Activated T-cell treated with anti-CD3 and anti-CD28 coated beads for 1 hour (primary cell): Measurements from ENCODE around the gene LXN.
"Not testable (repeated sequence)": the region's sequence is repeated elsewhere in the genome, so short reads cannot be mapped to it uniquely, and the experiment has no call there.

Experiments
- DNase-seq: peaks from one replicate; pipeline ENCODE4 v3.0.0-alpha.2; 2020; ENCODE audit warnings: low read depth

Gene LXN

GRCh38 chr3:158672215-158673176 is at the start of gene LXN:
TSS of gene LXN (minus strand) at chr3:158672648. CDS start at chr3:158672478, 170 bp downstream.
- DNase-seq: peak; percentile 63

- DNase-seq: no peak
Observed at GRCh38 chr3:158722108-158722507, 49.7 kb upstream of the LXN start.

GRCh38 chr3:158718490-158719170 is 46.2 kb upstream of the LXN start:
- no peak for DNase-seq

GRCh38 chr3:158717576-158717975 is 45.1 kb upstream of the LXN start:
- no peak for DNase-seq

GRCh38 chr3:158713094-158713499 is 40.6 kb upstream of the LXN start:
- no peak for DNase-seq

GRCh38 chr3:158712443-158712842 is 40.0 kb upstream of the LXN start:
- DNase-seq: no peak

- no peak for DNase-seq
Observed at GRCh38 chr3:158711886-158712285, 39.4 kb upstream of the LXN start.

- DNase-seq: no peak
Observed at GRCh38 chr3:158710601-158711000, 38.2 kb upstream of the LXN start.

- no peak for DNase-seq
Observed at GRCh38 chr3:158709666-158710083, 37.2 kb upstream of the LXN start.

- DNase-seq: no peak
Observed at GRCh38 chr3:158703566-158703965, 31.1 kb upstream of the LXN start.

GRCh38 chr3:158702815-158703481 is 30.5 kb upstream of the LXN start:
- no peak for DNase-seq

GRCh38 chr3:158701420-158702065 is 29.1 kb upstream of the LXN start:
- no peak for DNase-seq

GRCh38 chr3:158700559-158700958 is 28.1 kb upstream of the LXN start:
- DNase-seq: no peak

- DNase-seq: no peak
Observed at GRCh38 chr3:158696618-158697017, 24.2 kb upstream of the LXN start.

GRCh38 chr3:158693866-158694456 is 21.5 kb upstream of the LXN start:
- not testable (repeated sequence) for DNase-seq

GRCh38 chr3:158685159-158685558 is 12.7 kb upstream of the LXN start:
- no peak for DNase-seq

- no peak for DNase-seq
Observed at GRCh38 chr3:158683230-158683962, 10.9 kb upstream of the LXN start.

GRCh38 chr3:158680861-158681260 is 8.4 kb upstream of the LXN start:
- no peak for DNase-seq

GRCh38 chr3:158679547-158680000 is 7.1 kb upstream of the LXN start:
- DNase-seq: no peak

- no peak for DNase-seq
Observed at GRCh38 chr3:158678687-158679086, 6.2 kb upstream of the LXN start.

- no peak for DNase-seq
Observed at GRCh38 chr3:158671821-158672214, 630 bp downstream of the LXN start.
